K562 (cell line): ENCODE data around the gene CDHR2. TPM values are rescaled to one million over a fixed set of nuclear protein-coding genes. Genes with fewer than 3 reads are reported as not detected.

Experiments used
- BCOR ChIP-seq: fragments of 450-650 bp; IDR thresholded peaks from 2 replicates; pipeline ENCODE4 v1.6.1; 2016
- HDAC6 ChIP-seq: IDR thresholded peaks from 2 replicates; pipeline ENCODE4 v1.6.1; 2012; ENCODE audit warnings: low read depth, mild to moderate bottlenecking, control low read depth, inconsistent platforms, low read length, moderate library complexity
- TOE1 ChIP-seq, 2 experiments: fragments of 450-650 bp in 1 of 2; sonication (generic) in 1 of 2; formaldehyde crosslinking in 1 of 2; IDR thresholded peaks; 2 replicates each; pipeline versions ENCODE4 v1.7.1 to v1.8.0; 2016 to 2022; ENCODE audit warnings: borderline replicate concordance in 2 of 2, mild to moderate bottlenecking in 2 of 2, antibody characterized with exemption in 1 of 2, inconsistent platforms in 1 of 2, low read depth in 1 of 2, missing genetic modification reagents in 1 of 2, moderate library complexity in 1 of 2
- ZNF282 ChIP-seq: sonication (generic); formaldehyde crosslinking; IDR thresholded peaks from 2 replicates; pipeline ENCODE4 v1.8.1; 2023; ENCODE audit warnings: missing genetic modification reagents
- ZNF609 ChIP-seq: sonication (generic); formaldehyde crosslinking; IDR thresholded peaks from 2 replicates; pipeline ENCODE4 v1.8.1; 2023; ENCODE audit warnings: missing genetic modification reagents, mild to moderate bottlenecking, borderline replicate concordance
- polyA plus RNA-seq, 8 experiments: library from polyadenylated mRNA; depleted of rRNA in 4 of 8; stranded (reverse) in 5 of 8; unstranded in 3 of 8; fragments of >200 nt; fragmentation: Nextera tagmentation in 2 of 8; fragmentation: Illumina TruSeq in 1 of 8; extraction: Ambion mirVana in 2 of 8; extraction: Trizol in 1 of 8; gene quantifications; 2 replicates each; pipeline versions ENCODE4 v1.2.1 to v1.2.3, GENCODE V29; 2011 to 2014; ENCODE audit warnings: inconsistent platforms in 1 of 8, missing spikeins in 1 of 8
- total RNA-seq, 7 experiments: library from RNA; depleted of rRNA in 6 of 7; stranded (reverse); fragments of >200 nt in 6 of 7; fragmentation: Illumina TruSeq in 2 of 7; extraction: Trizol in 2 of 7; gene quantifications; 2 replicates each; pipeline versions ENCODE4 v1.2.1 to v1.2.3, GENCODE V29; 2011 to 2021; ENCODE audit warnings: low replicate concordance in 1 of 7
- TF ChIP-seq, protein P1 (sequence below): sonication (generic); formaldehyde crosslinking; IDR thresholded peaks from 2 replicates; pipeline ENCODE4 v1.8.0; 2022; ENCODE audit warnings: missing genetic modification reagents, mild to moderate bottlenecking, moderate library complexity, borderline replicate concordance

Gene CDHR2
- total and polyA plus RNA-seq, 9 of the 15 experiments (the other 6 are each of a cell fraction or from before 2014, with no cell fraction given): 0.01 to 0.62 (median 0.09) TPM; not detected in 2

DNA sequence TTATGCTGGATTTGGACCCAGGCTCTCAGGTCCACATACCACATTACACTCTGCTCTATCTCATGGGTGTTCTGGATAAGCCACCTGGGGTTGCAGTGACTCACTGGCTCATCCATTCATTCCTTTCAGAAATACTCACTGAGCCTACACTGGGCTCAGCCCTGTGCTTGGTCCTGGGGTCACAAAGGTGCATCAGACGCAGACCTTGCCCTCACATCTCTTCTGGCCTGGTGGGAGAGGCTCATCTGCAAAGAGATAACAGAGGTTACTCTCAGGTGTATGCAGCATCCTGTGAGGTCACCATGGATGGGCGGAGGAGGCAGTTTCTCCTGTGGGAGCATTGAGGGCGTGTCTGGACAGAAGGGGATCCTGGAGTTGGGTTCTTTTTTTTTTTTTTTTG, 12.1 kb downstream of the CDHR2 start (continued):
- TF ChIP-seq ZNF282 (CRISPR knock-in tag): no peak
- TF ChIP-seq TOE1 (IDR thresholded peaks at IDR 0.05; ENCODE audit: borderline replicate concordance): no peak
- no peak for TF ChIP-seq TOE1 (CRISPR knock-in tag; IDR thresholded peaks at IDR 0.05; ENCODE audit: borderline replicate concordance, low read depth)
- no peak for TF ChIP-seq ZNF609 (CRISPR knock-in tag)
- TF ChIP-seq BCOR: no peak
- TF ChIP-seq, protein P1, sequence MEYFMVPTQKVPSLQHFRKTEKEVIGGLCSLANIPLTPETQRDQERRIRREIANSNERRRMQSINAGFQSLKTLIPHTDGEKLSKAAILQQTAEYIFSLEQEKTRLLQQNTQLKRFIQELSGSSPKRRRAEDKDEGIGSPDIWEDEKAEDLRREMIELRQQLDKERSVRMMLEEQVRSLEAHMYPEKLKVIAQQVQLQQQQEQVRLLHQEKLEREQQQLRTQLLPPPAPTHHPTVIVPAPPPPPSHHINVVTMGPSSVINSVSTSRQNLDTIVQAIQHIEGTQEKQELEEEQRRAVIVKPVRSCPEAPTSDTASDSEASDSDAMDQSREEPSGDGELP (CRISPR knock-in tag): no peak
- TF ChIP-seq HDAC6: no peak
